ENCODE measurements around the gene GRM1. TPM values are rescaled to one million over a fixed set of nuclear protein-coding genes. Genes with fewer than 3 reads are reported as not detected.

Gene GRM1
- total and polyA plus RNA-seq, 4 donors, result 3.3 to 12.2 (median 7.7) TPM

GRCh38 chr6:146470091-146470770 is 441.4 kb downstream of the GRM1 start:
- no peak overlapping the region for H3K4me3 ChIP-seq (ENCODE audit: low read depth, low read length)
- no peaks in the 10 kb centered on the region for H3K36me3 ChIP-seq (ENCODE audit: control insufficient read depth, insufficient read depth, low read length)
- H3K27me3 ChIP-seq (ENCODE audit: control insufficient read depth, insufficient read depth, low read length), result no peaks in the 10 kb centered on the region
- H3K27ac ChIP-seq (ENCODE audit: low read depth, low read length), result no peak overlapping the region
- no peak for DNase-seq (ENCODE audit: low read depth in 4 of 6, low spot score in 6 of 6)
- H3K4me1 ChIP-seq (ENCODE audit: control insufficient read depth, insufficient read depth, low read length), result no peaks in the 10 kb centered on the region
- no peaks in the 10 kb centered on the region for H3K9me3 ChIP-seq (ENCODE audit: control insufficient read depth, insufficient read depth, low read length)
- WGBS (ENCODE audit: insufficient coverage), result 100% methylated on average over 2 of the region's 3 CpGs

GRCh38 chr6:146472918-146473317 is 444.1 kb downstream of the GRM1 start:
- H3K9me3 ChIP-seq (ENCODE audit: control insufficient read depth, insufficient read depth, low read length), result no peaks in the 10 kb centered on the region
- no peak overlapping the region for H3K27ac ChIP-seq (ENCODE audit: low read depth, low read length)
- H3K36me3 ChIP-seq (ENCODE audit: control insufficient read depth, insufficient read depth, low read length), result no peaks in the 10 kb centered on the region
- no peaks in the 10 kb centered on the region for H3K4me1 ChIP-seq (ENCODE audit: control insufficient read depth, insufficient read depth, low read length)
- WGBS (ENCODE audit: insufficient coverage), result 69% methylated on average over 3 of the region's 3 CpGs
- no peak overlapping the region for H3K4me3 ChIP-seq (ENCODE audit: low read depth, low read length)
- no peaks in the 10 kb centered on the region for H3K27me3 ChIP-seq (ENCODE audit: control insufficient read depth, insufficient read depth, low read length)
- DNase-seq (ENCODE audit: low read depth in 4 of 6, low spot score in 6 of 6), result peak in 1 of 6 donors; percentile 23

GRCh38 chr6:146481527-146481926 is 452.7 kb downstream of the GRM1 start:
- Histone ChIP-seq H3K36me3 (ENCODE audit: control insufficient read depth, insufficient read depth, low read length) (no peaks in the 10 kb centered on the region), H3K4me1 (ENCODE audit: control insufficient read depth, insufficient read depth, low read length) (no peaks in the 10 kb centered on the region), H3K27ac (ENCODE audit: low read depth, low read length) (no peak overlapping the region), H3K4me3 (ENCODE audit: low read depth, low read length) (no peak overlapping the region), H3K27me3 (ENCODE audit: control insufficient read depth, insufficient read depth, low read length) (no peaks in the 10 kb centered on the region), H3K9me3 (ENCODE audit: control insufficient read depth, insufficient read depth, low read length) (no peaks in the 10 kb centered on the region)
- DNase-seq (ENCODE audit: low read depth in 4 of 6, low spot score in 6 of 6), result no peak
- 71% methylated on average over 1 of the region's 2 CpGs for WGBS (ENCODE audit: insufficient coverage)

GRCh38 chr6:146484411-146484810 is 455.5 kb downstream of the GRM1 start:
- Histone ChIP-seq H3K27me3 (ENCODE audit: control insufficient read depth, insufficient read depth, low read length) (no peaks in the 10 kb centered on the region), H3K4me3 (ENCODE audit: low read depth, low read length) (no peak overlapping the region), H3K4me1 (ENCODE audit: control insufficient read depth, insufficient read depth, low read length) (no peaks in the 10 kb centered on the region), H3K27ac (ENCODE audit: low read depth, low read length) (no peak overlapping the region), H3K9me3 (ENCODE audit: control insufficient read depth, insufficient read depth, low read length) (no peaks in the 10 kb centered on the region), H3K36me3 (ENCODE audit: control insufficient read depth, insufficient read depth, low read length) (no peaks in the 10 kb centered on the region)
- DNase-seq (ENCODE audit: low read depth in 4 of 6, low spot score in 6 of 6), result no peak
- 89% methylated on average over 2 of the region's 3 CpGs for WGBS (ENCODE audit: insufficient coverage)

Small RNA genes lying within 50 kb of the gene (small RNA-seq; reads per million reads assigned to genes)
- not detected for gene RNA5SP222 (ENCODE audit: low replicate concordance)

Other genes starting within 250 kb of the GRM1 start
- 10 to 100 TPM; 13.3 to 51.3 TPM for gene FBXO30, start 214.3 kb upstream of the GRM1 start, total RNA-seq
- 10 to 100 TPM; 16.7 to 30.2 TPM for gene FBXO30, start 214.3 kb upstream of the GRM1 start, polyA plus RNA-seq (ENCODE audit: insufficient read length in 2 of 2)
- 10 to 100 TPM; 32.5 to 58.9 TPM for gene SHPRH, start 64.7 kb upstream of the GRM1 start, total RNA-seq
- 10 to 100 TPM in 1 of 2 donors, 1 to 10 TPM in 1; 9.0 to 13.7 TPM for gene SHPRH, start 64.7 kb upstream of the GRM1 start, polyA plus RNA-seq (ENCODE audit: insufficient read length in 2 of 2)

All from spinal cord (tissue), 10 donors.